ENCODE results near the gene ICE2.
"Not testable (repeated sequence)": the region's sequence is repeated elsewhere in the genome, so short reads cannot be mapped to it uniquely, and the experiment has no call there.

Gene ICE2

DNA sequence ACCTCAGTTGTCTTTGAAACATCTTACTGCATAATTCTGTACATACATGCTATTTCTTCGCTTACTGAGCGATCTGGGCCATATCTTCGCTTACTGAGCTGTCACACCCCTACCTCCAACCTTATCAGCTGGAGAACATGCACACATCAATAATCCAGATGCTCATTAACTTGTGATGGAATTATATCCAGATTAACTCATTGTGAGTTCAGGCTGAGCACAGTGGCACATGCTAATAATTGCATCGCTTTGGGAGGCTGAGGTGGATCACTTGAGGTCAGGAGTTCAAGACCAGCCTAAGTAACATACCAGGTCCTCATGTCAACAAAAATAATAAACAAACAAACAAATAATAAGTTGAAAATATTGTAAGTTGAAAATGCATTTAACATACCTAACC lies 61.8 kb downstream of the ICE2 start:
- H3K27me3 Mint-ChIP-seq: no peaks in the 10 kb centered on the region
- no peak overlapping the region for H3K4me3 Mint-ChIP-seq
- peaks cover 2% of the 10 kb centered on the region for H3K4me1 Mint-ChIP-seq
- ATAC-seq (ENCODE audit: low read depth) (no peak), DNase-seq (ENCODE audit: low spot score in 2 of 2) (no peak)
- H3K27ac Mint-ChIP-seq: no peak overlapping the region
- H3K9me3 Mint-ChIP-seq: no peaks in the 10 kb centered on the region
- peaks cover 6% of the 10 kb centered on the region for H3K36me3 Mint-ChIP-seq

DNA sequence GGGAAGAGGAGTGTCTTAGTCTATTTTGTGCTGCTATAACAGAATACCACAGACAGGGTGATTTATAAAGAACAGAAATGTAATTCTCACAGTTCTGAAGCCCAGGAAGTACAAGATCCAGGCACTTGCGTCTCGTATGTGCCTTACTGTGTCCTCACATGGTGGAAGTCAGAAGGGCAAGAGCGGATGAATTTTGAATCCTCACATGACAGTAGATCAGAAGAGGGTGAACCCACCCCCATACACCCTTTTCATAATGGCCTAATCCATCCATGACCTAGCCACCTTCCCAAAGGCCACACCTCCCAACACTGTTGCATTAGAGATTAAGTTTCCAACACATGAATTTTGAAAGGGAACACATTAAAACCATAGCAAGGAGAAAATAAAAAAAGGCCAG lies 62.5 kb downstream of the ICE2 start:
- Mint-ChIP-seq H3K4me3 (no peak overlapping the region), H3K9me3 (no peaks in the 10 kb centered on the region), H3K4me1 (peaks cover 2% of the 10 kb centered on the region), H3K27ac (no peak overlapping the region), H3K27me3 (no peaks in the 10 kb centered on the region), H3K36me3 (peaks cover 6% of the 10 kb centered on the region)
- no peak for DNase-seq (ENCODE audit: low spot score in 2 of 2)
- ATAC-seq (ENCODE audit: low read depth): no peak

DNA sequence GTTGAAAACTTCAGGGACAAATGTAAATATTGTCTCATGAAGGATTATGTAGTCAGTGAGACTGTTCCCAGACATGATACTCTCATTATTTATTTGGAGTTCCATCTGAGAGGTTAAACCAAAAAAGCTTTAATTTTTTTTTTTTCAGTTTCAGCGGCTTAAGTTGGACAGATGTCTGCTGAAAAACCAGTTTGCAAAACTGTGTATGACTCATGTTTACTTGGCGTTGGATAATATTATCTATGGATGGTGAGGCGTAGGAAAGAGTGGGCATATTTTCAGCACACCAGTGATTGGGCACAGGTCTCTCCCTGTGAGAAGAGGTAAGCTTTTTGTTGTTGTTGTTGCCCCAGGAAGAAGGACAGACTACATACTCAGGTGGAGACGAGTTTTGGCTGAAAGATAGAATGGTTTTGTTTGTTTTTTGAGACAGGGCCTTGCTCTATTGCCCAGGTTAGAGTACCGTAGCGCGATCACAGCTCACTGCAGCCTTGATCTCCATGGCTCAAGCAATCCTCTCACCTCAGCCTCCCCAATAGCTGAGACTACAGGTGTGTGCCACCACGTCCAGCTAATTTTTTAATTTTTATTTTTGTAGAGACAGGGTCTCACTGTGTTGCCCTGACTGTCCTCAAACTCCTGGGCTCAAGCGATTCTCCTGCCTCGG lies 64.8 kb downstream of the ICE2 start:
- Mint-ChIP-seq H3K27me3 (no peaks in the 10 kb centered on the region), H3K36me3 (no peaks in the 10 kb centered on the region), H3K4me3 (no peak overlapping the region), H3K27ac (peak overlapping the region; percentile 0), H3K4me1 (peaks cover 3% of the 10 kb centered on the region), H3K9me3 (no peaks in the 10 kb centered on the region)
- ATAC-seq (ENCODE audit: low read depth) (no peak), DNase-seq (ENCODE audit: low spot score in 2 of 2) (no peak)

DNA sequence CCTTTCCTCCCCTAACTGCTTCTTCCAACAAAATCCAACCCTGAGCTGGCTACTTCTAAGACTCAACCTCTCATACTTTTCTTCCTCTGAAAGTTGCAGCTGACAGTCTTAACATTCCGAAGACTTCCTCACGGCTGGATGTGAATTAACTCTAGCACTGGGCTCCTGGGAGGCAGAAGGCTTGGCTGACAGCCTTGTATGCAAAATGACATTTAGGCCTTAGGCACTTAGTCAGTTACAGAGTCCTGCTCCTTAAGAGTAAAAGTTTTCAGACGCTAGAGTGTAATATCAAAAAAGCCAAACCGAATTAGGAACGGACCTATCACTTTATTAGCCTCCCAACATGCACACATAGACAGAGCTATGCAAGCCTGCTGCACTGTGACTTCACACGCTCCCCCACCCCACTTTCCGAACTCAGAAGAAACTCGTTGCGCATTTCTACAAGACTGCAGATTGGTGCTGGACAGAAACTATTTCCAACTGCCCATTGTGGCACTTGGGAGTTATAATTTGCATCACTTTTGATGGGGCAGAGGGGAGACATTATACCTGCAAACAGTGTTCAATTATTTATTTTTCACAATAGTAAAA lies 65.6 kb downstream of the ICE2 start:
- peak overlapping the region; percentile 0 for H3K27ac Mint-ChIP-seq
- H3K9me3 Mint-ChIP-seq: peaks cover 2% of the 10 kb centered on the region
- no peaks in the 10 kb centered on the region for H3K27me3 Mint-ChIP-seq
- no peak for DNase-seq (ENCODE audit: low spot score in 2 of 2)
- H3K4me1 Mint-ChIP-seq: peaks cover 9% of the 10 kb centered on the region
- H3K4me3 Mint-ChIP-seq: no peak overlapping the region
- no peaks in the 10 kb centered on the region for H3K36me3 Mint-ChIP-seq
- no peak for ATAC-seq (ENCODE audit: low read depth)

DNA sequence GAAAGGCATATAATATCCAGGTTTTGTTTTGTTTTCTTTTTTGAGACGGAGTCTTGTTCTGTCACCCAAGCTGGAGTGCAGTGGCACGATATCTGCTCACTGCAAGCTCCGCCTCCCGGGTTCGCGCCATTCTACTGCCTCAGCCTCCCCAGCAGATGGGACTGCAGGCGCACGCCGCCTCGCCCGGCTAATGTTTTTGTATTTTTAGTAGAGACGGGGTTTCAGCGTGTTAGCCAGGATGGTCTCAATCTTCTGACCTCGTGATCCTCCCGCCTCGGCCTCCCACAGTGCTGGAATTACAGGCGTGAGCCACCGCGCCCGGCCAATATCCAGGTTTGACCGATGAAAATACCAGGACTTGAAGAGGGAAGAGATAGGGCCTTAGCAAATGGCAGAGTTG lies 66.1 kb downstream of the ICE2 start:
- not testable (repeated sequence) for H3K9me3 Mint-ChIP-seq; ATAC-seq (ENCODE audit: low read depth); H3K4me3 Mint-ChIP-seq; DNase-seq (ENCODE audit: low spot score in 2 of 2); H3K36me3 Mint-ChIP-seq; H3K27ac Mint-ChIP-seq; H3K27me3 Mint-ChIP-seq
- H3K4me1 Mint-ChIP-seq: peaks cover 11% of the 10 kb centered on the region

DNA sequence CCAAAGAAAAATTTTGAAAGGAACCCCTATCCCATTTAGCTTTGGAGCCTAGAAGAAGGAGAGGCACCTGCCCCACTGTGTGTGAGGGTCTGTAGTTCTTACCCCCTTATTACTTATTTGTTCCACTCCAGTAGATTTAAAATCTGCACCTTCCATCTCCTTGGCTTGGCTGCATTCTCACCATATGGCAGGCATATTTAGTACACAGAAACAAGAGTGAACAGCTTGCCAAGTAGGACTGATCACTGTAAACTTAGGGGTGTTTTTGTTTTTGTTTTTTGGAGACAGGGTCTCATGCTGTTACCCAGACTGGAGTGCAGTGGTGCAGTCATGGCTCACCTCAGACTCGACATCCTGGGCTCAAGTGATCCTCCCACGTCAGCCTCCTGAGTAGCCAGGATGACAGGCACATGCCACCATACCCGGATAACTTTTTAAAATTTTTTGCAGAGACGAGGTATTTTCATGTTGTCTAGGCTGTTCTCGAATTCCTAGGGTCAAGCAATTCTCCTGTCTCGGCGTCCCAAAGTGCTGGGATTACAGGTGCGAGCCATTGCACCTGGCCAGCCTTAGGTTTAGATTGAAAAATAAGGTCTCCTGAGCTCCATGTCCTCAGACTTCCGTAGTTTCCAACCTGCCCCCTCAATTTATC lies 67.0 kb downstream of the ICE2 start:
- Mint-ChIP-seq H3K27me3 (no peaks in the 10 kb centered on the region), H3K36me3 (no peaks in the 10 kb centered on the region), H3K4me3 (no peak overlapping the region), H3K9me3 (peaks cover 2% of the 10 kb centered on the region), H3K4me1 (peaks cover 11% of the 10 kb centered on the region), H3K27ac (no peak overlapping the region)
- no peak for DNase-seq (ENCODE audit: low spot score in 2 of 2)
- no peak for ATAC-seq (ENCODE audit: low read depth)

DNA sequence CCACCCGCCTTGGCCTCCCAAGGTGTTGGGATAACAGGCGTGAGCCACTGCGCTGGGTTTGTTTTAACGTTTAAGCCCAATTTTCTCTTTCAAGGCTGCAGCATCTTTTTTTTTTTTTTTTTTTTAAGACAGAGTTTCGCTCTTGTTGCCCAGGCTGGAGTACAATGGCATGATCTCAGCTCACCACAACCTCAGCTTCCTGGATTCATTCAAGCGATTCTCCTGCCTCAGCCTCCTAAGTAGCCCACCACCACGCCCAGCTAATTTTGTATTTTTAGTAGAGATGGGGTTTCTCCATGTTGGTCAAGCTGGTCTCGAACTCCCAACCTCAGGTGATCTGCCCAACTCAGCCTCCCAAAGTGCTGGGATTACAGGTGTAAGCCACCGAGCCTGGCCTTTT lies 68.6 kb downstream of the ICE2 start:
- ATAC-seq (ENCODE audit: low read depth): peak; percentile 52
- not testable (repeated sequence) for H3K9me3 Mint-ChIP-seq; H3K4me3 Mint-ChIP-seq; H3K27me3 Mint-ChIP-seq; H3K36me3 Mint-ChIP-seq; DNase-seq (ENCODE audit: low spot score in 2 of 2); H3K27ac Mint-ChIP-seq
- peaks cover 11% of the 10 kb centered on the region for H3K4me1 Mint-ChIP-seq

DNA sequence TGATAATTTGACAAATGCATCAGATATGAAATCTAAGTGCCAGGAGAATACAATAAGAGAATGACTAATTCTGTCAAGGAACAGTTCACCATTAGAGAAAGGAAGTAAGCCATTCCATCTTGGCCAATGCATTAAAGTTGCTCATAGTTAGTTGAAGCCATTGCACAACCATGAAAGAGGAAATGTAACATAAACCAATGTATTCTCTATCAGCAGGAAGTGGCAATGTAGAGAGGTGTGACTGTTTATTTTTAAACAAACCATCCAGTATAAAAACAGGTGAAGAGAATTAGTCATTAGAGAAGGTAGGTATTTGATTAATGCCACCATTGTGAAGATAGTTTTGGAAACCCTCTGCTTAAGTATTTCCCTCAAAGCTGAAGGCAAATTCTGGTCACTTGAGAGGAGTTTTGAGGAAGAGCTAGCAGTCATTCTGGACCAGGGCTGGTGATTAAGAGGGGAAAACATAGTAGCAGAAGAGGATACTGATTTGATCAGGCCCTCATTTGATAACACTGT lies 70.4 kb downstream of the ICE2 start:
- no peak for DNase-seq (ENCODE audit: low spot score in 2 of 2)
- H3K4me3 Mint-ChIP-seq: peak overlapping the region; percentile 68
- no peaks in the 10 kb centered on the region for H3K36me3 Mint-ChIP-seq

DNA sequence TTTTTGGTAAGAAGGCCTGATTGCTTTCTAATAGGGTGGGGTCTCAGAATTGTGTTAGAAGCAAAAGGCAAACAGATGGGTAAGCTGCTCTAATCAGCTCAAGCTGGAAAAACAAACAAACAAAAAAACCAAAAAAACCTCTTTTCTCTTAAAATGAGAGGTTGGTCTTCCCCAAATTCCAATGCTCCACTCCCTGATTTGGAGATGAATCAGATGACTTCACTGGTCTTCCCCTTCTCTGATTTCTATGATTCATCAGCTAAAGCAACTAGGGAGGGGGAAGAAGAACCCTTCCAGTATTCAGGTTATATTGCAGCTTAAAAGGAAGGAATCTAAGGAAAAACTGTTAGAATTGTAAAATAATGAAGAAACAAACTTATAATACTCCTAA lies 71.5 kb downstream of the ICE2 start:
- Mint-ChIP-seq H3K4me1 (peaks cover 9% of the 10 kb centered on the region), H3K36me3 (no peaks in the 10 kb centered on the region), H3K9me3 (peaks cover 2% of the 10 kb centered on the region), H3K27ac (no peak overlapping the region), H3K4me3 (no peak overlapping the region), H3K27me3 (no peaks in the 10 kb centered on the region)
- ATAC-seq (ENCODE audit: low read depth) (no peak), DNase-seq (ENCODE audit: low spot score in 2 of 2) (no peak)

More for the DNA sequence above, 70.4 kb downstream of the ICE2 start:
- Mint-ChIP-seq H3K27ac (peak overlapping the region; percentile 81), H3K27me3 (no peaks in the 10 kb centered on the region), H3K4me1 (peaks cover 9% of the 10 kb centered on the region), H3K9me3 (peaks cover 2% of the 10 kb centered on the region)
- peak; percentile 85 for ATAC-seq (ENCODE audit: low read depth)

DNA sequence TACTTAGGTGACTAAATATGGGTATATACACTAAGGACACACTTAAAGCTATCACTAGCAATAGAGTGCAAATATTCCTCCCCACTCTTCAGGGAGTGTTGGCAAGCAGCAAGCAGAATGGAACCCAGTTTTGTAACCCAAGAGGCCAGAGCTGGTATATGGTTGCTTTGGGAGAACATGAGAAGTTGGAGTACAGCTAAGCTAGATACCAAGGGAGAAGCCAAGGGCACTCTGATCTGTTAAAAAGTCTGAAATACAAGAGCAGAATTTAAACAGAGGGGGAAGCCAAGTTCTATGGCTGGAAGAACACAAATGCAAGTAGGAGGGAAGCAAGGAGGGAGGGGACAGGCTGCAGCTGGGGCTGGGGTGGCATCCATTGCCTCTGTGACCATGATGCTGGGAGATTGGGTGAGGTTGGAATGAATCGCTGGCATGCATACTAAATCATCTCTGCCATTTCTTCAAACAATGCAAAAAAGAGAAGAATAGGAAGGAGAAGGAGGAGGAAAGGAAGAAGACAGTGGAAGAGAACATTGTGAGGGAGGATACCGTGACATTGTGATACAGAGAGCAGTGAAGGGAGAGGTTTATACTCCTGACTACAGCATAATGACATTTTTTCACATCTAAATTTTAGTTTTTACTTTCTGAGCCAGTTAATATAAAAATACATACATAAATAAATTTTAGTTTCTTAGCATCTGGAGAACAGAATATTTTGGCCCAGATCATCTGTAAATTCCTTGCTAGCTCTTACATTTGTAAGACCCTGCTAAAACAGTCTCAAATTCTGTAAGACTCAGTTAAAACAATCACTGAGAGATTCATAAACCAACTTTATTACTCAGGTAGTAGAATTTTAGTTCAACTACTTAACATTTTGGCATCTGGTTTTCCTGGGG lies 72.2 kb downstream of the ICE2 start:
- DNase-seq (ENCODE audit: low spot score in 2 of 2): no peak
- Mint-ChIP-seq H3K4me3 (no peak overlapping the region), H3K27me3 (no peaks in the 10 kb centered on the region), H3K27ac (no peak overlapping the region), H3K36me3 (no peaks in the 10 kb centered on the region), H3K9me3 (peaks cover 2% of the 10 kb centered on the region), H3K4me1 (peaks cover 9% of the 10 kb centered on the region)
- no peak for ATAC-seq (ENCODE audit: low read depth)

DNA sequence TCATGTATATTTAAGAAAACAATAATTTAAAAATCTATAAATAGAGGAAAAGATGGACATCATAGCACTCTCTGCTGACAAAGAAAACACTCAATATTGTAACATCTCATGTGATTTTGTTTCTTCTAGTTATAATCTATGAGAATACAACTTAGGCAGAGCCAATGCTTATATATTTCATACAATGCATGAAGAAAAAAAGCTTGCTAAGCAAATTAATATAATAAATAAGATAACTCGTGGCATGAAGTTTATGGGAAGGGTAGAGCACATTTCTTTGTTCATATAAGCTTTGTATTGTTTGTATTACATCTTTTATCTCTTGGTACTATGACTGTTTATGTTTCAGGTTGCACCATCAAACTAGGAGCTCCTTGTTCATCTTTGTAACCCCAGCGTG lies 73.5 kb downstream of the ICE2 start:
- no peak for DNase-seq (ENCODE audit: low spot score in 2 of 2)
- no peak overlapping the region for H3K27ac Mint-ChIP-seq
- no peak overlapping the region for H3K4me3 Mint-ChIP-seq
- H3K36me3 Mint-ChIP-seq: no peaks in the 10 kb centered on the region
- no peak for ATAC-seq (ENCODE audit: low read depth)
- peaks cover 2% of the 10 kb centered on the region for H3K9me3 Mint-ChIP-seq
- H3K4me1 Mint-ChIP-seq: peaks cover 9% of the 10 kb centered on the region
- no peaks in the 10 kb centered on the region for H3K27me3 Mint-ChIP-seq

DNA sequence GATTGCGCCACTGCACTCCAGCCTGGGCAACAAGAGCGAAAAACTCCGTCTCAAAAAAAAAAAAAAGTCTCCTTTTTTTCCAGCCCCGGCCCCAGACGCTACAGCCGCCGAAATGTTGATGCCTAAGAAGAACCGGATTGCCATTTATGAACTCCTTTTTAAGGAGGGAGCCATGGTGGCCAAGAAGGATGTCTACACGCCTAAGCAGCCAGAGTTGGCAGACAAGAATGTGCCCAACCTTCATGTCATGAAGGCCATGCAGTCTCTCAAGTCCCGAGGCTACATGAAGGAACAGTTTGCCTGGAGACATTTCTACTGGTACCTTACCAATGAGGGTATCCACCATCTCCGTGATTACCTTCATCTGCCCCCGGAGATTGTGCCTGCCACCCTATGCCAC lies 74.6 kb downstream of the ICE2 start:
- not testable (repeated sequence) for ATAC-seq (ENCODE audit: low read depth); H3K27me3 Mint-ChIP-seq; H3K27ac Mint-ChIP-seq; DNase-seq (ENCODE audit: low spot score in 2 of 2); H3K4me3 Mint-ChIP-seq; H3K36me3 Mint-ChIP-seq; H3K9me3 Mint-ChIP-seq
- peaks cover 10% of the 10 kb centered on the region for H3K4me1 Mint-ChIP-seq

DNA sequence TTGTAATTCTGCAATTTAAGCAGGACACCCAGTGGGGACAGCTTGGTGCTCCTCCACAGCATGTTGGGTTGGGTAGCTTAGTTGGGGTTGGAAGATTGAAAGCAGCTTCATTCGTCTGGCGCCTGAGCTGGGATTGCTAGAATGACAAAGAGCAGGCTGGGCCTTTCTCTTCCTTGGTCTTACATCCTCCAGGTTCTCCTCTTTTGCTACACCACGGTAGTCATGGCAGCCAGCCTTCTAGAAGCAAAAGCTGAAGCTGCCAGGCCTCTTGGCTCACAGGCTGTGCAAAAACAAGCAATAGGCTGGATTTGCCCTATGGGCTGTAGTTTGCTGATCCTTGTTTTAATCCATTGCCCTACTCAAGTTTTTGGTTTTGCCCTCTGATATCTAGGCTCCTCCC lies 78.0 kb downstream of the ICE2 start:
- H3K27me3 Mint-ChIP-seq: no peaks in the 10 kb centered on the region
- no peak overlapping the region for H3K4me3 Mint-ChIP-seq
- DNase-seq (ENCODE audit: low spot score in 2 of 2) (no peak), ATAC-seq (ENCODE audit: low read depth) (no peak)
- H3K4me1 Mint-ChIP-seq: peaks cover 21% of the 10 kb centered on the region
- no peak overlapping the region for H3K27ac Mint-ChIP-seq
- no peaks in the 10 kb centered on the region for H3K9me3 Mint-ChIP-seq
- no peaks in the 10 kb centered on the region for H3K36me3 Mint-ChIP-seq

DNA sequence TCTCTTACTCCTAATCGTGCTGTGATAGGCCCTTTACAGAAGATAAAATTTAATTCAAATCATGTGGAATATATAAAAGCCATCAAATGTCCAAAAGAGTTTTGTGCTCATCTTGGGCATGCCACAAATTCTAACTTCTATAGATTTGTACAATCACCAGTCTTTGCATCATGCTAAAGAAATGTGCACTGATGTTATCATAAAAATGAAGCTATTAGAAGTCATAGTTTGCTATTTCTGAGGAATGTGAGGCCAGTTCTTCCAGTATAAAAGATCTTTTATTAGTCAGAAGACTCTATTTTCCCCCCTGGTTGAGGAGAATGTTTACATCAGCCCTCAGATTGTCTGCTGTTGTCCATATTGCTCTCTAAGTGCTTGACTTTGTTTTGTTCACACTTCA lies 79.0 kb downstream of the ICE2 start:
- Mint-ChIP-seq H3K36me3 (no peaks in the 10 kb centered on the region), H3K27ac (no peak overlapping the region), H3K27me3 (no peaks in the 10 kb centered on the region), H3K4me3 (no peak overlapping the region), H3K9me3 (no peaks in the 10 kb centered on the region), H3K4me1 (peaks cover 21% of the 10 kb centered on the region)
- DNase-seq (ENCODE audit: low spot score in 2 of 2) (no peak), ATAC-seq (ENCODE audit: low read depth) (no peak)
